RWPE2 (cell line): ENCODE data around the gene GINS3.
A peak's percentile ranks its signal among the peaks of the same experiment; 100 is the strongest.

ENCODE experiments used
- ATAC-seq: fragments of 200-7000 bp; cut with Tn5 transposase; 3 replicates; pipeline ENCODE4 v1.9.1; 2021; ENCODE audit warnings: low read depth
- DNase-seq: peaks from one replicate; pipeline ENCODE4 v3.0.0-alpha.2; 2020; ENCODE audit warnings: low spot score
- H3K27ac ChIP-seq: fragments of 450-650 bp; 2 replicates; pipeline ENCODE4 v1.5.1; 2017; ENCODE audit warnings: mild to moderate bottlenecking; ENCODE audit not compliant: poor library complexity, severe bottlenecking
- H3K27me3 ChIP-seq: fragments of 250-450 bp; sonication (Bioruptor Pico); 2 replicates; pipeline ENCODE4 v1.5.1; 2021; ENCODE audit warnings: mild to moderate bottlenecking, moderate library complexity; ENCODE audit not compliant: insufficient read depth, poor library complexity, severe bottlenecking
- H3K36me3 ChIP-seq: fragments of 250-450 bp; sonication (Bioruptor Pico); 2 replicates; pipeline ENCODE4 v1.5.1; 2020; ENCODE audit warnings: low read depth, mild to moderate bottlenecking, moderate library complexity
- H3K4me1 ChIP-seq: fragments of 250-450 bp; sonication (Bioruptor Pico); 2 replicates; pipeline ENCODE4 v1.5.1; 2021; ENCODE audit warnings: mild to moderate bottlenecking, moderate library complexity; ENCODE audit not compliant: insufficient read depth, poor library complexity, severe bottlenecking
- H3K4me3 ChIP-seq: fragments of 250-450 bp; sonication (Bioruptor Pico); 2 replicates; pipeline ENCODE4 v1.5.1; 2021; ENCODE audit warnings: mild to moderate bottlenecking, moderate library complexity; ENCODE audit not compliant: severe bottlenecking
- H3K9me3 ChIP-seq: fragments of 250-450 bp; sonication (Bioruptor Pico); 2 replicates; pipeline ENCODE4 v1.5.1; 2021; ENCODE audit warnings: mild to moderate bottlenecking, moderate library complexity; ENCODE audit not compliant: severe bottlenecking
- CTCF ChIP-seq: fragments of 450-650 bp; IDR thresholded peaks from one replicate; pipeline ENCODE4 v1.5.1; 2017; ENCODE audit warnings: mild to moderate bottlenecking, moderate library complexity; ENCODE audit not compliant: poor library complexity, severe bottlenecking

GINS3 gene

GRCh38 chr16:58449768-58450167 lies 57.5 kb downstream of the GINS3 start:
- ATAC-seq = no peak
- Histone ChIP-seq H3K4me3 (no peak overlapping the region), H3K9me3 (no peaks in the 10 kb centered on the region), H3K27me3 (no peaks in the 10 kb centered on the region), H3K4me1 (peaks cover 4% of the 10 kb centered on the region), H3K36me3 (no peaks in the 10 kb centered on the region), H3K27ac (no peak overlapping the region)
- no peak for DNase-seq
- TF ChIP-seq CTCF = no peak

- Histone ChIP-seq H3K4me1 (peaks cover 4% of the 10 kb centered on the region), H3K27me3 (no peaks in the 10 kb centered on the region), H3K36me3 (no peaks in the 10 kb centered on the region), H3K4me3 (no peak overlapping the region), H3K27ac (no peak overlapping the region), H3K9me3 (no peaks in the 10 kb centered on the region)
- TF ChIP-seq CTCF = no peak
- ATAC-seq (no peak), DNase-seq (no peak)
These were observed 58.3 kb downstream of the GINS3 start for GRCh38 chr16:58450590-58450989.

- Histone ChIP-seq H3K27ac (no peak overlapping the region), H3K27me3 (no peaks in the 10 kb centered on the region), H3K4me3 (no peak overlapping the region), H3K4me1 (peaks cover 4% of the 10 kb centered on the region), H3K36me3 (no peaks in the 10 kb centered on the region), H3K9me3 (no peaks in the 10 kb centered on the region)
- no peak for DNase-seq
- TF ChIP-seq CTCF = no peak
- no peak for ATAC-seq
These were observed 59.0 kb downstream of the GINS3 start for GRCh38 chr16:58451265-58451689.

GRCh38 chr16:58451945-58452401 lies 59.7 kb downstream of the GINS3 start:
- no peak for TF ChIP-seq CTCF
- no peak for DNase-seq
- Histone ChIP-seq H3K4me1 (peaks cover 4% of the 10 kb centered on the region), H3K27me3 (no peaks in the 10 kb centered on the region), H3K4me3 (no peak overlapping the region), H3K27ac (no peak overlapping the region), H3K9me3 (no peaks in the 10 kb centered on the region), H3K36me3 (no peaks in the 10 kb centered on the region)
- peak; percentile 88 for ATAC-seq

GRCh38 chr16:58452640-58453039 lies 60.4 kb downstream of the GINS3 start:
- H3K36me3 ChIP-seq = no peaks in the 10 kb centered on the region
- H3K27ac ChIP-seq = no peak overlapping the region
- ATAC-seq (no peak), DNase-seq (no peak)
- H3K4me1 ChIP-seq = peaks cover 4% of the 10 kb centered on the region
- H3K4me3 ChIP-seq = no peak overlapping the region
- no peaks in the 10 kb centered on the region for H3K9me3 ChIP-seq
- no peak for TF ChIP-seq CTCF
- H3K27me3 ChIP-seq = no peaks in the 10 kb centered on the region
